Activated CD4-positive, alpha-beta T cell treated with anti-CD3 and anti-CD28 coated beads, Interleukin-2, amount 50 U/mL, for 16 hours (primary cell): ENCODE data around the gene PLPP7.
A peak's percentile ranks its signal among the peaks of the same experiment; 100 is the strongest.
"Not testable (repeated sequence)": the region's sequence is repeated elsewhere in the genome, so short reads cannot be mapped to it uniquely, and the experiment has no call there.

ENCODE experiments used
- DNase-seq: peaks from one replicate; pipeline ENCODE4 v3.0.0-alpha.2; 2020

The PLPP7 gene

GRCh38 chr9:131270171-131271015 lies 19.1 kb upstream of the PLPP7 start:
- peak; percentile 76 for DNase-seq

- not testable (repeated sequence) for DNase-seq
Measured at GRCh38 chr9:131271016-131271273, 18.6 kb upstream of the PLPP7 start.

- no peak for DNase-seq
Measured at GRCh38 chr9:131271506-131271931, 18.0 kb upstream of the PLPP7 start.

- DNase-seq, result no peak
Measured at GRCh38 chr9:131272212-131272611, 17.3 kb upstream of the PLPP7 start.

- DNase-seq, result peak; percentile 54
Measured at GRCh38 chr9:131273146-131273855, 16.2 kb upstream of the PLPP7 start.

- peak; percentile 54 for DNase-seq
Measured at GRCh38 chr9:131273856-131274673, 15.5 kb upstream of the PLPP7 start.

- peak; percentile 49 for DNase-seq
Measured at GRCh38 chr9:131274674-131275331, 14.7 kb upstream of the PLPP7 start.

- DNase-seq, result peak; percentile 54
Measured at GRCh38 chr9:131275332-131276093, 14.0 kb upstream of the PLPP7 start.

GRCh38 chr9:131276094-131276888 lies 13.2 kb upstream of the PLPP7 start, which contains the start of gene FAM78A:
FAM78A (minus strand) TSS chr9:131276510; CDS start chr9:131276179, 331 bp downstream.
- DNase-seq, result peak; percentile 58

- DNase-seq, result peak; percentile 45
Measured at GRCh38 chr9:131276891-131277286, 12.6 kb upstream of the PLPP7 start.

GRCh38 chr9:131277287-131277909 lies 12.1 kb upstream of the PLPP7 start:
- DNase-seq, result no peak

GRCh38 chr9:131277910-131278701 lies 11.4 kb upstream of the PLPP7 start:
- DNase-seq, result peak; percentile 86

- no peak for DNase-seq
Measured at GRCh38 chr9:131278702-131279111, 10.8 kb upstream of the PLPP7 start.

- no peak for DNase-seq
Measured at GRCh38 chr9:131279196-131279862, 10.2 kb upstream of the PLPP7 start.

- no peak for DNase-seq
Measured at GRCh38 chr9:131279863-131280570, 9.5 kb upstream of the PLPP7 start.

- no peak for DNase-seq
Measured at GRCh38 chr9:131280660-131281059, 8.9 kb upstream of the PLPP7 start.

- no peak for DNase-seq
Measured at GRCh38 chr9:131281119-131281965, 8.2 kb upstream of the PLPP7 start.

- no peak for DNase-seq
Measured at GRCh38 chr9:131282175-131282574, 7.3 kb upstream of the PLPP7 start.
